GM12874 (cell line): Measurements from ENCODE around the gene FCHSD2.

ENCODE experiments used
- TF ChIP-seq, protein P1 (sequence below): IDR thresholded peaks from 2 replicates; pipeline ENCODE4 v1.5.1; 2011; ENCODE audit warnings: low read depth, mild to moderate bottlenecking, control low read depth, low read length, moderate library complexity; ENCODE audit not compliant: insufficient read depth

FCHSD2 gene

DNA sequence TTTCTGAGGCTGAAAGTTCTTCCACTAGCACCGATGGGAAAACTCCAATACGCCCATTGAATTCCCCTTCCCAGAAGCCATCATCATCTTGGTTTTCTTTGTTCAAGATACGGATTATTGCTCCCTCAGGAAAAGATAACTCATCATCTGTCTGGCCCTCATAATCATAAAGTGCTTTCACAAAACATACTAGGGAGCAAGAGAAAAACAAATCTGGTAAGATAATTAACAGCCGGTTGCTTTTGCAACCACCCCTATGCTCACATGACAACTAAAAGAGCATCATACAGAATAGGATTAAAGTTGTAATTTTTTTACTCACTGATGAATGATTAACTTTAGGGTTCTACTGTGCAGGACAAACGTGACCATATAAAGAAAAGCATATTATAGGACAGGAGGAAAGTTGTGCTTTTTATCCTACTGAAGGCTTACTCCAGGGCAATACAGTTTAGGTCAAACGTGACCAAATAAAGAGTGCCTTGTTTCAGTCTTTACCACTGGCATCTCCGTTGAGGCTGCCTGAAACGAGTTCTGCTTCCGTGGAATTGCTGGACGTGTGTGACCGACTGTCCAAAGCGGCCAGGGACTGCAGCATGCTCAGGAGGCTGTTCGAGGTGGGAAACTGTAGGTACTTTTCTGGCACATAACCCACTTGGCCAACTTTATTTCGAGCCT, 299.3 kb downstream of the FCHSD2 start:
- TF ChIP-seq, protein P1, sequence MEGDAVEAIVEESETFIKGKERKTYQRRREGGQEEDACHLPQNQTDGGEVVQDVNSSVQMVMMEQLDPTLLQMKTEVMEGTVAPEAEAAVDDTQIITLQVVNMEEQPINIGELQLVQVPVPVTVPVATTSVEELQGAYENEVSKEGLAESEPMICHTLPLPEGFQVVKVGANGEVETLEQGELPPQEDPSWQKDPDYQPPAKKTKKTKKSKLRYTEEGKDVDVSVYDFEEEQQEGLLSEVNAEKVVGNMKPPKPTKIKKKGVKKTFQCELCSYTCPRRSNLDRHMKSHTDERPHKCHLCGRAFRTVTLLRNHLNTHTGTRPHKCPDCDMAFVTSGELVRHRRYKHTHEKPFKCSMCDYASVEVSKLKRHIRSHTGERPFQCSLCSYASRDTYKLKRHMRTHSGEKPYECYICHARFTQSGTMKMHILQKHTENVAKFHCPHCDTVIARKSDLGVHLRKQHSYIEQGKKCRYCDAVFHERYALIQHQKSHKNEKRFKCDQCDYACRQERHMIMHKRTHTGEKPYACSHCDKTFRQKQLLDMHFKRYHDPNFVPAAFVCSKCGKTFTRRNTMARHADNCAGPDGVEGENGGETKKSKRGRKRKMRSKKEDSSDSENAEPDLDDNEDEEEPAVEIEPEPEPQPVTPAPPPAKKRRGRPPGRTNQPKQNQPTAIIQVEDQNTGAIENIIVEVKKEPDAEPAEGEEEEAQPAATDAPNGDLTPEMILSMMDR, result no peak

DNA sequence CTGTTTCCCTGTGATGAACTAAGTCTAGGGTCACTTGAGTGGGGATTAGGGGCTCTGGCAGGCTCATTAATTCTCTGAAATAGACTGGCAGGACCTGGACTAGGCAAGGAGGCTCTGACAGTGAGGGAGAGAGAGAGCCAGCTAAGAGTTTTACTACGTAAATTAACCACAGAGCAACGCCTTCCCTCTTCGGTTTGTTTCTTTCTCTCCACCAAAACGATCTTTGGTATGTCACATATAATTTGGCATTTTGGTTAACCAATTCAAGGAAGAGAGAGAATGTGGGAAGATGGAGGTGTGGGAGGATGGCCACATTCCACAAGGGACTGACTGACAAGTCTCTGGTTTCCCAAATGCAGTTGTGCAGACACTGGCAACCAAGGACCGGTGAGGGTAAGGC, 300.0 kb downstream of the FCHSD2 start:
- TF ChIP-seq, protein P1, result no peak

DNA sequence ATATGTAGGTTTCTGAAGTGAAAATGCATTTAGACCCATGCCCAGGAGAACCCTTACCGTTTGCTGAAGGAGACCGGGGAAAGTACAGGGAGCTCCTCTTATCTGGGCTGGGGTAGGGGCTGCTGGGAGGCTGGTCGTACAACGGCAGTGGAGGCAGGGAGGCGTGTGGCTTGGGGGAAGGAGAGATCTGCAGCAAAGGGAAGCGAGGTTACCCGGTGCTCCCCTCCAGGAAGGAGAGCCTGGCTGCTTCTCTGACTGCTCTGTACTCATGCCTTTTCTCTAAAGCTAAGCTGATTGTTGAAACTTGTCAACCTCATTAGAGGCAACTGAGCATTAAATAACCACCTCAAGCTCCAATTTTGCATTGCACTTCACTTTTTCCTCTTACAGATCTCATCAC, 300.7 kb downstream of the FCHSD2 start:
- TF ChIP-seq, protein P1, result no peak

DNA sequence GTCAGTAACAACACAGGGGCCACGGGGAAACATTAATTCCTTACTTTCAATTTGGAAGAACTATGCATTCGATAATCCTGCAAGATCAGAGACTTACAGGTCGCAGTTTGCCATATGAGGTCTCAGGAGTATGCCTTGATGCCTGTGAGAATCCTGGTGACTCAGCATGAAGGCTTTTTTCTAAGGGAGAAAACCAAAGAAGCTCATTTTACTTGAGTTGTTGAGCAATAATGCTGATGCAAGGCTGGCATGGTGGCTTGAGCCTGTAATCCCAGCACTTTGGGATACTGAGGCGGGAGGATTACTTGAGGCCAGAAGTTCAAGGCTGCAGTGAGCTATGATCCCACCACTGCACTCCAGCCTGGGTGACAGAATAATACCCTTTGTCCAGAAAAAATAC, 301.3 kb downstream of the FCHSD2 start:
- TF ChIP-seq, protein P1, result no peak

DNA sequence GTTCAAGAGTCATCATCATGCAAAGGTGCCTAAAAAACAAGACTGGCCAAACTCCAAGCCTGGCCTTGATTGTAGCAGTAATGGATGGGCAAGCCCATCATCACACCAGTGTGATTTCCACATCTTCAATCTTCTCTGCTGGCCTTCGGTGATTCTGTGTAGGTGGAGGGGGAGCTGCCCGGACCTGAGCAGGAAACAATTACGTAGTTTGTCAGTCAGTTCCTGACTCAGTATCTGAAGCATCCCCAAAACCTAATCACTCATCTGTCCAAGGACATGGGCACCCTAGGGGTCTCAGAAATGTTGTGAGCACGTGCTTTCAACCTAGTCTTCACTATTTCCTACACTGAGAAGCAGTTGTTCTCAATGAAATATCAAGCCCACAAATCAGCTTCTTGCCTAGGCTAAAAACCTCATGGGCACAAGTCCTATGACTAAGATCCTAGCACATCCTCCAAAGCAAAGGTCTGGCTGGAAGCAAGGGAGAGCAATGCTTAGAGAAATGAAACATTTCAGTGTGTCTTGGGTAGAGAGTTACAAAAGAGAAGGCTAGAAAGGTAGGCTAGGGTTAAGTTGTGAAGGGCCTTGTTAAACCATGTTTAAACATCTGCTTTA, 303.3 kb downstream of the FCHSD2 start:
- TF ChIP-seq, protein P1, result no peak

DNA sequence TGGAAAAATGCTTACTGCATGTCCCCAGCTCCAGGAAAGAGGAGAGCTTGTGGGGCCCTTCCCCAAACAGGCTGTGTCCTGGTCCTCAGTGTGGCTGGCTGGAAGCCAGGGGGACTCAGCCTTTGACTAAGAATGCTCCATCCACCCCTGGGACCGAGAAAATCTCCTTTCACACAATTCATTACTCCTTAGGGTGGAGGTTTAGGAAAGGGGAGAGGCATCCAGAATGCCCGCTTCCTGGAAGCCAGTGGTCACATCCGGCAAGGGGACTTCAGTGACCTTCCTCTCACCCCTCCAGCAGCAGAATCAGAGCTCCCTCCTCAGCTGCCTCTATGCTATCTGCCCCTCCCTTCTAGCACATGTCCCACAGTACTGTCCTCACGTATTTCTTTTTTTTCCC, 306.0 kb downstream of the FCHSD2 start:
- TF ChIP-seq, protein P1, result no peak

GRCh38 chr11:72834905-72835304, 307.2 kb downstream of the FCHSD2 start:
- TF ChIP-seq, protein P1, result no peak
